Large intestine (tissue), 3 donors: ENCODE measurements around the gene RETSAT. TPM values are rescaled to one million over a fixed set of nuclear protein-coding genes. Genes with fewer than 3 reads are reported as not detected.

ENCODE experiments used
- DNase-seq, 2 donors: peaks; one replicate each; pipeline versions ENCODE4 v3.0.0 to v3.0.0-alpha.2; 2013
- H3K27ac ChIP-seq: one replicate; pipeline ENCODE4 v1.5.1; 2013; ENCODE audit warnings: low read length
- H3K27me3 ChIP-seq: 2 replicates; pipeline ENCODE4 v1.6.1; 2013; ENCODE audit warnings: low read length; ENCODE audit not compliant: control insufficient read depth, insufficient read depth
- H3K36me3 ChIP-seq: 2 replicates; pipeline ENCODE4 v1.6.1; 2013; ENCODE audit warnings: low read length; ENCODE audit not compliant: control insufficient read depth, insufficient read depth
- H3K4me1 ChIP-seq: one replicate; pipeline ENCODE4 v1.6.1; 2013; ENCODE audit warnings: low read length; ENCODE audit not compliant: control insufficient read depth, insufficient read depth
- H3K4me3 ChIP-seq: one replicate; pipeline ENCODE4 v1.5.1; 2013; ENCODE audit warnings: low read length
- H3K9me3 ChIP-seq: one replicate; pipeline ENCODE4 v1.6.1; 2013; ENCODE audit warnings: mild to moderate bottlenecking, low read depth, low read length, moderate library complexity; ENCODE audit not compliant: control insufficient read depth
- WGBS: methylation state at CpG from one replicate; pipeline ENCODE4 v1.1.5; 2013; ENCODE audit warnings: low lambda C conversion rate; ENCODE audit not compliant: insufficient coverage; 5-methylcytosine and 5-hydroxymethylcytosine counted together
- polyA plus RNA-seq: library from polyadenylated mRNA; unstranded; fragments of 120-200 nt; gene quantifications from one replicate; pipeline ENCODE4 v1.2.1, GENCODE V29; 2013

RETSAT gene
- polyA plus RNA-seq, 1 donor: 56.8 TPM

DNA sequence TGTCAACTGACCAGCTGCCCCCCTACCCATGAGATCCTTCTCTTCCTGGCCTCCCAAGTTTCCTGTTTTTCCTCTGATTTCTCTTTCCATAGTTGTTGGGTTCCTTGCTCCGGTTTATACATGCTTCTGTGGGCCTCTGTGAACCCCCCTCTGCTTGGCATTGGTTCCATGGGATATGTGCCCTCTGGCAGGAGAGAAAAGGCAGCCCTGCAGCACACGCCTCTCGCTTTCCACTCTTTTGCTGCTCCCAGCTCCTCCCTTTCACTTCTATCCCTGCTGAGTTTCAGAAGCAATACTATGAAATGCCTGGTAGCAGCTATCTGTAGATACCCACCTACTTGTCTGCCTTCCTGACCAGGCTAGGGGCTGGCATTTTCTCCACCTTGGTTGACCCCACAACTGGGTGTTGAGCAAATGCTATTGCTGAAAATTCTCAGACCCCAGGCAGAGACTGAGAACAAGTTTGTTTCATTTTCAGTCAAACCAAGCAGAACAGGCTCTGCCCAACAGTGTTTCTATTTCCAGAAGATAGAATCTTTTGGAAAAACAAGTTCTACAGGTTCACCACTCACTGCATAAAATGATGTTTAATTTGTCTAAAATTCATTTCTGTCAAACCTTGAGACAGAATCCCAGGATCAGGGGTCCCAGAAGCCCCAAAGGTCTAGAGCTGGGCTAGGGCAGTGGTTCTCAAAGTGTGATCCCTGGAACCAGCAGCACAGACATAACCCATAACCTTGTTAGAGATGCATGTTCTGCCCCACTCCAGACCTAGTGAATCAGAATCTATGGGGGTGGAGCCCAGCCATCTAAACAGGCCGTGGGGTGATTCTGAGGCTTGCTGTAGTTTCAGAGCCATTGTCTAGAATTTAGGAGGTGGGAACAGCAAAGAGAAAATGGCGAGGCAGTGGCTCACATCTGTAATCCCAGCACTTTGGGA lies 42.5 kb upstream of the RETSAT start:
- H3K27ac ChIP-seq: no peak overlapping the region
- no peak overlapping the region for H3K4me3 ChIP-seq
- 100% methylated on average over 1 of the region's 5 CpGs for WGBS
- DNase-seq: peak in 1 of 2 donors; percentile 38
- no peaks in the 10 kb centered on the region for H3K9me3 ChIP-seq
- no peaks in the 10 kb centered on the region for H3K27me3 ChIP-seq
- H3K4me1 ChIP-seq: peaks cover 2% of the 10 kb centered on the region
- peaks cover 33% of the 10 kb centered on the region for H3K36me3 ChIP-seq

DNA sequence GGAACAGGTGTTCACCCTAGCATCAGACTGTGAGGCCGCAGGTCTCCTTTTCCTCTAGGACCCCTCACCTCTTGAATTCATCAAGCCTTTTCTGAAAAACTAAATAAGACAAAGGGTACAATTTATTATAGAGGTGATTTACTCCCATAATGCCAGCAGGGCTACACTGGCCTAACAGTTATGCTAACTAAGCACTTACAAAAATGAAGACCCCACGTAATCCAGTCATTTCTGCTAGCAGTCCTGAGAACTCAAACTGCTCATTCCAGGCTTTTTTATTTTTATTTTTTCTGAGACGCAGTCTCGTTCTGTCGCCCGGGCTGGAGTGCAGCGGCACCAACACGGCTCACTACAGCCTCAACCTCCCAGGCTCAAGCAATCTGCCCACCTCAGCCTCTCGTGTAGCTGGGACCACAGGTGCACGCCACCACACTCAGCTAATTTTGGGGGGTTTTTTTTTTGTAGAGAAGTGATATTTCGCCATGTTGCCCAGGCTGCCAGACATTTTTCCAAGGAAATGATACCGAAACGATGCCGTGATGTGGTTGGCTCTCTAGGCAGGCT lies 41.7 kb upstream of the RETSAT start:
- H3K4me1 ChIP-seq: peaks cover 2% of the 10 kb centered on the region
- 95% methylated on average over 7 of the region's 14 CpGs for WGBS
- DNase-seq: no peak
- no peaks in the 10 kb centered on the region for H3K27me3 ChIP-seq
- H3K36me3 ChIP-seq: peaks cover 36% of the 10 kb centered on the region
- no peaks in the 10 kb centered on the region for H3K9me3 ChIP-seq
- H3K27ac ChIP-seq: no peak overlapping the region
- no peak overlapping the region for H3K4me3 ChIP-seq

DNA sequence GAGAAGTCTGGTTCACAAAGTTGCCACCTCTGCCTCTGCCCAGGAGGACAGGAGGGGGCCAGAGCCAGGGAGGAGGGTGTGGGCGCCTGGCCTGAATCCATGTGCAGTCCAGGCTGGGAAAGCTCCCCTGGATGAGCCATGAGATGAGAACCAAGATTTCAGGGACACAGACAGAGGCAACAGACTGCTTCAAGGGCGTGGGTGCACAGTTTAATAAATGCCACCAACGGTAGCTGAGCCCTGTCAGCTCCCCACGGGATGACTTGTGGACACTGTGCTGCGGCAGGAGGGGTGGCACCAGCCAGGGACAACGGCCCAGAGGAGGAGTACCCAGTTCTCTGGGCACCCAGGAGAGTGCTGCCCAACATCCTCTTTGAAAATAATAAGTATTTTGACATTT lies 40.6 kb upstream of the RETSAT start:
- Histone ChIP-seq H3K4me1 (peaks cover 2% of the 10 kb centered on the region), H3K4me3 (no peak overlapping the region), H3K27me3 (no peaks in the 10 kb centered on the region), H3K27ac (no peak overlapping the region), H3K36me3 (peaks cover 46% of the 10 kb centered on the region), H3K9me3 (no peaks in the 10 kb centered on the region)
- no peak for DNase-seq
- no CpG with 5 or more reads among the region's 6 CpGs for WGBS

DNA sequence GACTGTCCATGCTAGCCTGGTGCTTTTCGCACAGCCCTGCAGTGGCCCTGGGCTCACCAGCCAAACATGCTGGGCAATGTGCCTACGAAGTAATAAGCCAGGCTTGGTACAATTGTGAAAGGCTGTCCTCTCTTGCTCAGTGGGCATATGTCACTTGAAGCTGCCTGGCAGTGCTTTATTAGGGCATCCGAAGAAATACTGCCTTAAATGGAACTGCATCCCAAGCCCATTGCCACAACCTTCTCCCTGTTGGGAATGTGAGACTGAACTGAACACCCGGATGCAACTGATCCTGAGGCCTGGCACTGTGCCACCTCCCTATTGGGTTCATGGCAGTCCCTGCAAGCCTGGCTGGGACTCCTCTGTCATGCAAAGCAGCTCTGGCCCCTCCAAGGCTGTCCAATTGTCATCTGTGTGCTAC lies 39.9 kb upstream of the RETSAT start:
- peaks cover 52% of the 10 kb centered on the region for H3K36me3 ChIP-seq
- WGBS: no CpG with 5 or more reads among the region's 4 CpGs
- H3K4me3 ChIP-seq: no peak overlapping the region
- H3K9me3 ChIP-seq: no peaks in the 10 kb centered on the region
- peaks cover 2% of the 10 kb centered on the region for H3K4me1 ChIP-seq
- no peak overlapping the region for H3K27ac ChIP-seq
- DNase-seq: no peak
- no peaks in the 10 kb centered on the region for H3K27me3 ChIP-seq

DNA sequence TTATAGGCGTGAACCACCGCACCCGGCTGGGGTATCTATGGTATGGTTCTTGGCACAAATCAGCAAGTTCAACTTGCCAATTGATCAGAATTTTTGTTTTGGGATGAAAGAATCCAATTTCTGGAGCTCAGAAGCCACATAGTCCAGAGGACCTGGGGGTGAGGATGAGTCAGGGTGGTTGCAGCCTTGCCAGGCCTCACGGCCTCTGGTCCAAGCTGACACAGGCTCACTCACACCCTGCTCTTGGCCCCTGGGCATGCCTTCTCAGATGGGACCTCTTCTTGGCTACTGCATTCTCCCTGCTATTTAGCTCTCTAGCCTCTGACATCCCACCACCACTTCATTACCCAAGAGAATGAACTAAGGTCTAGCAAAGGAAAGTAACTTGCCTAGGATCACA lies 39.5 kb upstream of the RETSAT start:
- Histone ChIP-seq H3K4me3 (no peak overlapping the region), H3K27ac (no peak overlapping the region), H3K4me1 (peaks cover 2% of the 10 kb centered on the region), H3K27me3 (no peaks in the 10 kb centered on the region), H3K36me3 (peaks cover 49% of the 10 kb centered on the region), H3K9me3 (no peaks in the 10 kb centered on the region)
- DNase-seq: no peak
- WGBS: no CpG with 5 or more reads among the region's 4 CpGs

DNA sequence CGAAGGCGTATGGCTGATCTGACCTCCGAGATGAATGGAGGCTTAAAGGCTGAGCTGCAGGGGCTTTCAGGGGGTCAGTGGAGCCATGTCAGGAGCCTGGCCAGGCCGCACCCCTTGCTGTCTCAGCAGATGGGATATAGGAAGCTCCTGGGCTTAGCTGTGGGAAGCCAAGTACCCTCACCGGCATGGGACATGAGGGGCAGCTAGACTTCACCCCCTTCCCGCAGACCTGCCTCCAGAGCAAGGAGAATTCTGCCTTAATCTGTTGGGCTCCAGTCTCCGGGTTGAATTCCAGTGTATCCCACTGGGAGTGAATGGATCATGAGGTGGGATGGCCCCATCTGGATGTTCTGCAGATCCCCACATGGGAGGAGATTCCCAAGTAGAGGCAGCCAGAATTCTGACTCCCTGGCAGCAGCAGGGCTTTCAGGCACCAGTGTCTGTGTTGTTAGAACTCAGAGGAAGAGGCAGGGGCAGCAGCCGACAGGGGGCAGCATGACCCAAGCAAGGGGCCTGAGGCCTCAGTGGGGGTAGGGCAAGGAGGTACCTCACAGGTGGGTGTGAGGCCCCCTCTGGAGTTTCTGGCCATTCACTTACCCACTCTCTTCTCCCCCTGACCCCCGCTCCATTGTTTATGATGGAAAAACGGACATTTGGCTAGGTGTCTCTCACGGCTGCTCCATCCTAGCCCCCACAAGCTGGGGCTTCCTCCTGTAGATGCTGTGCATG lies 36.8 kb upstream of the RETSAT start:
- Histone ChIP-seq H3K4me3 (no peak overlapping the region), H3K4me1 (no peaks in the 10 kb centered on the region), H3K9me3 (no peaks in the 10 kb centered on the region), H3K27me3 (no peaks in the 10 kb centered on the region), H3K36me3 (peaks cover 59% of the 10 kb centered on the region), H3K27ac (no peak overlapping the region)
- DNase-seq: peak in 1 of 2 donors; percentile 37
- WGBS: no CpG with 5 or more reads among the region's 11 CpGs

DNA sequence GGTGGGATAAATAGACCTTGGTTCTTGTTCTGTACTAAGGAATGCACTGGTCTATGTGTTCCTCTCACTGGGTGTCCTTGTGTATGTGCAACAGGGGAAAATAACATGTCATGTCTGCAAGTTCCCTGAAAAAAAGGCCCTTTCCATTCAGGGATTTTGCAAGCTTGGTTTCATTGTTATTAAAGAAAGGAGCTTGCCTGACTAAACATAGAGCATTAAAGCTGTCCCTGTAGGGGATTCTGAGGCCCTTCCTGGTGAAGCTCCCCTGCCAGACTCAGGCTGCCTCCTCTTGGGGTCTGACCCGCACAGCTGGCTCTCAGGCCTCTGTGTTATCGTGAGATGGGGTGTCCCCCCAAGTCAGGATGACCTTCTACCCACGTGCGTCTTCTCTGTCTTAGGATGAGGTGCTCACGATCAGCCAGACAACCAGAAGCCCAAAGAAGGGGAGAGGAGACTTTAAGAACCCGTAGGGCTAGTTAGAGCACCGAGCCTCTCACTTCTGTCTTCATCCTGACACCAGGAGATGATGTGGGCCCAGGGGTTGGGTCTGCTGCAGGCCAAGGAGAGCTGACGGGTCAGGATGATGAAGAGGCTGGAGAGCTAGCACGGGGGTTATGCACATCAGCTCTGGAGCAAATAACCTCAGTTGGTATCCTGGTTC lies 34.7 kb upstream of the RETSAT start:
- H3K4me1 ChIP-seq: no peaks in the 10 kb centered on the region
- no peaks in the 10 kb centered on the region for H3K27me3 ChIP-seq
- no peaks in the 10 kb centered on the region for H3K9me3 ChIP-seq
- no peak overlapping the region for H3K4me3 ChIP-seq
- no CpG with 5 or more reads among the region's 9 CpGs for WGBS
- DNase-seq: no peak
- no peak overlapping the region for H3K27ac ChIP-seq
- H3K36me3 ChIP-seq: peaks cover 61% of the 10 kb centered on the region

DNA sequence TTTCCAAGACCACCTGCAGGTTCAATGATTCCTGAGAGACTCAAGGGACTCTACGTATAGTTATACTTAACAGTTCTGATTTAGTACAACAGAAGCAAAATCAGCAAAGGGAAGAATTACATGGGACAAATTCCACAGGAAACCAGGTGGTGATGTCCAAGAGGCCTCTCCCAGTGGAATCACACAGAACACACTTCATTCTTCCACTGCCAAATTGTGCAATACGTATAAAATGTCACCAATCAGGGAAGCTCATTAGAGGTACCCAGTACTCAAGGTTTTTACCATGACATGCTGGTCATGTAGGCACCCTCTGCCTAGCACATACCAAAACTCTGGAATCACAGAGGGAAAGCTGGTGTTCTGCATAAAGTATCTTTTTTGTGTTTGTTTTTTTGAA lies 33.4 kb upstream of the RETSAT start:
- Histone ChIP-seq H3K36me3 (peaks cover 64% of the 10 kb centered on the region), H3K27me3 (no peaks in the 10 kb centered on the region), H3K4me1 (no peaks in the 10 kb centered on the region), H3K9me3 (no peaks in the 10 kb centered on the region), H3K4me3 (no peak overlapping the region), H3K27ac (no peak overlapping the region)
- DNase-seq: peak in 1 of 2 donors; percentile 21
- no CpG with 5 or more reads among the region's 2 CpGs for WGBS

DNA sequence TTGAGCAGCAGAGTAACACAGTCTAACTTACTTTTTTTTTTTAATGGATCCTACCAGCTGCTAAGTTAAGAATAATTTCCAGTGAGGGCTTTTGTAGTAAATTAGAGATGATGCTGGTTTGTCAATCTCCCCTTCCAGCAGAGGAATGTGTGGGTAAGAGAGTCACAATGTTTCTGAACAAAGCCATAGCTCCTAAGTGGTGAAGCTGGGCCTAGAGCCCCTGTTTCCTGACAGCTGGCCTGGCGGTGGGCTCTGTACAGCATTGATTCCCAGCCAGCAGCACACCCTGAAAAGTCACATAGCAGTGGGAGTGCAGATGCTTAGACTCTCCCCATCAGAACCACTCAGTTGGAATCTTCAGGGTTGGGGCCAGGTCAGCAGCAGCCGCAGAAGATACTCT lies 31.4 kb upstream of the RETSAT start:
- WGBS: no CpG with 5 or more reads among the region's 2 CpGs
- no peak overlapping the region for H3K4me3 ChIP-seq
- H3K4me1 ChIP-seq: no peaks in the 10 kb centered on the region
- DNase-seq: no peak
- H3K27me3 ChIP-seq: no peaks in the 10 kb centered on the region
- H3K27ac ChIP-seq: no peak overlapping the region
- no peaks in the 10 kb centered on the region for H3K9me3 ChIP-seq
- H3K36me3 ChIP-seq: peaks cover 53% of the 10 kb centered on the region

DNA sequence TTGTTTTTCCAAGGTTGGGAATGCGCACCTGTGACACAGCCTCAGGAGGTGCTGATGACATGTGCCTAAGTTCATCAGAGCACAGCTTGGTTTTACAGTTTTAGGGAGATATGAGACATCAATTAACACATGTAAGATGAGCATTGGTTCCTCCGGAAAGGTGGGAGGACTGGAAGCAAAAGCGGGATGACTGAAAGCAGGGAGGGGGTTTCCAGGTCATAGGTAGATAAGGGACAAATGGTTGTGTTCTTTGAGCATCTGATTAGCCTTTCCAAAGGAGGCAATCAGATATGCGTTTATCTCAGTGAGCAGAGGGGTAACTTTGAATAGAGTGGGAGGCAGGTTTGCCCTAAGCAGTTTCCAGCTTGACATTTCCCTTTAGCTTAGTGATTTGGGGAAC lies 29.5 kb upstream of the RETSAT start:
- H3K4me3 ChIP-seq: no peak overlapping the region
- H3K4me1 ChIP-seq: no peaks in the 10 kb centered on the region
- no peak for DNase-seq
- no CpG with 5 or more reads among the region's 4 CpGs for WGBS
- no peaks in the 10 kb centered on the region for H3K27me3 ChIP-seq
- H3K9me3 ChIP-seq: peaks cover 5% of the 10 kb centered on the region
- no peak overlapping the region for H3K27ac ChIP-seq
- H3K36me3 ChIP-seq: peaks cover 47% of the 10 kb centered on the region
